HL-60/S4 treated with retinoic acid at 250 ng/mL for 4 days and 3 days (cell line): ENCODE measurements around the gene FOXF2.
"Not testable (repeated sequence)": the region's sequence is repeated elsewhere in the genome, so short reads cannot be mapped to it uniquely, and the experiment has no call there.

ENCODE experiments used
- in situ Hi-C: fragments of 300-500 bp; cut with MboI; formaldehyde crosslinking; loops from 2 replicates; pipeline ENCODE4 v1.7.0; 2022; ENCODE audit warnings: low sequenced_read_pairs

FOXF2 gene

GRCh38 chr6:1389369-1390132 is at the start of gene FOXF2:
FOXF2 (plus strand) TSS chr6:1389576; CDS start chr6:1389948, 372 bp downstream.
- in situ Hi-C loops = no loop called here

- in situ Hi-C loops = no loop called here
These were observed 43.3 kb upstream of the FOXF2 start for GRCh38 chr6:1346101-1346500.

DNA sequence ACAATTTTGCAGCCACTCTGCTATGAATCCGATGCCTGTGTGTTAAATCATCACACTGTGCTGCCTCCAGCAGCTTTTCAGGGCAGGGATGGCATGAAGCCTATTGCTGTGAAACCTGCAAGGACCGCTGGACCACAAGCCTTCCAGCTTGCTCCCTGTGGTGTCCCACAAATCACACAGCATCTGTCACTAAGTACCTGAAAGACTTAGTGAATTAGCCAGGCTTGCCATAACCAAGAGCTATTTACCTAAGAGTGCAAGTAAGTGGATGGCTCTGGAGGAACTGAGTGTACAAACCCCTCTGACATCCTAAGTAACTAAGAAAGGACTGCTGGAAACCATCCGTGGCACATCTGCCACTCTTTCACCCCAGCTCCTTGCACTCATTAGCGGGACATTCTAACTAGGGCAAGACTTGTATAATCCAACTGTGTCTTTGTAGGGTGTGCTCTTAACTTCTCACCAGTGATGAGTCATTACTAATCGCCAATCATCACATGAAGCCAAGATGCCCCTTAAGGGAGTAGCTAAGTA is 42.8 kb upstream of the FOXF2 start:
- in situ Hi-C loops = no loop called here

- in situ Hi-C loops = no loop called here
These were observed 42.2 kb upstream of the FOXF2 start for GRCh38 chr6:1347161-1347560.

GRCh38 chr6:1348675-1349074 is 40.7 kb upstream of the FOXF2 start:
- in situ Hi-C loops = no loop called here

DNA sequence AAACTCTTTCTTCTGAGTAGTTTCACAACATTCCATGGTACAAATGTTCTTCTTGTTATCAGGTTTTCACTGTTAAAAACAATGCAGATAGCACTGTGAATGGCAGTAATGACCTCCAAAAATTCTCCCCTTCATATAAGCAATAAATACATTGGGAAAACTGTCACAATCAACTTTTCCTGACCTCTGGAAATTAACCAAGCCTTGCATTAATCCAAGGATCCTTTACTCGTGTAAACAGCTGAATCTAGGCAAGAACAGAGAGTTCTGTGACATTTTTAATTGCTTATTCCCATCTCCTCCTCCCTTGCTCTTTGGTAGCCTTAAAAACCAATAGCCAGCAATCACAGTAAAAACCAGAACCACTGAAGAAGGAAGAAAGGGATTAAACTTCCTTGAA is 39.7 kb upstream of the FOXF2 start:
- in situ Hi-C loops = no loop called here

DNA sequence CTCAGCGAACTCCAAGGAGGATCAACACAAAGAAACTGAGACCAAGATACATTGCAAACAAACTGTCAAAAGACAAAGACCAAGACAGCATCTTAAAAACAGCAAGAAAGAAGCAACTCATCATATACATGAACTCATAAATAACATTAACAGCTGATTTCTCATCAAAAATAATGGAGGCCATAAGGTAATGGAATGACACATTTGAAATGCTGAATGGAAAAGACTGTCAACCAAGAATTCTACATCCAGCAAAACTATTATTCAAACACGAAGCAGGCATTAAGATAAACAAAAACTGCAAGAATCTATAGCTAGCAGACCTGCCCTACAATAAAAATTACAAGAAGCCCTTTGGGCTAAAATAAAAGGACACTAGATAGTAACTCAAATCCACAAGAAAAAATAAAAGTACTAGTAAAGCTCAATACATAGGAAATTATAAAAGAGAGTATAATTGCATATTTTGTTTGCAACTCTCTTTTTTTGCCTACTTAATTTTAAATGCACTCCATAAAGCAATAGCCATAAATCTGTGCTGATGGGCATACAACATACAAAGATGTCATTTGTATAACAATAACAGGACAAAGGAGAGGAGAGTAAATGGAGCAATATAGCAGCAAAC is 37.9 kb upstream of the FOXF2 start:
- in situ Hi-C loops = no loop called here

- in situ Hi-C loops = not testable (repeated sequence)
These were observed 34.3 kb upstream of the FOXF2 start for GRCh38 chr6:1355068-1355467.

- in situ Hi-C loops = not testable (repeated sequence)
These were observed 27.7 kb upstream of the FOXF2 start for GRCh38 chr6:1361717-1362116.

- in situ Hi-C loops = no loop called here
These were observed 26.7 kb upstream of the FOXF2 start for GRCh38 chr6:1362643-1363042.

GRCh38 chr6:1363298-1363697 is 26.1 kb upstream of the FOXF2 start:
- in situ Hi-C loops = no loop called here

DNA sequence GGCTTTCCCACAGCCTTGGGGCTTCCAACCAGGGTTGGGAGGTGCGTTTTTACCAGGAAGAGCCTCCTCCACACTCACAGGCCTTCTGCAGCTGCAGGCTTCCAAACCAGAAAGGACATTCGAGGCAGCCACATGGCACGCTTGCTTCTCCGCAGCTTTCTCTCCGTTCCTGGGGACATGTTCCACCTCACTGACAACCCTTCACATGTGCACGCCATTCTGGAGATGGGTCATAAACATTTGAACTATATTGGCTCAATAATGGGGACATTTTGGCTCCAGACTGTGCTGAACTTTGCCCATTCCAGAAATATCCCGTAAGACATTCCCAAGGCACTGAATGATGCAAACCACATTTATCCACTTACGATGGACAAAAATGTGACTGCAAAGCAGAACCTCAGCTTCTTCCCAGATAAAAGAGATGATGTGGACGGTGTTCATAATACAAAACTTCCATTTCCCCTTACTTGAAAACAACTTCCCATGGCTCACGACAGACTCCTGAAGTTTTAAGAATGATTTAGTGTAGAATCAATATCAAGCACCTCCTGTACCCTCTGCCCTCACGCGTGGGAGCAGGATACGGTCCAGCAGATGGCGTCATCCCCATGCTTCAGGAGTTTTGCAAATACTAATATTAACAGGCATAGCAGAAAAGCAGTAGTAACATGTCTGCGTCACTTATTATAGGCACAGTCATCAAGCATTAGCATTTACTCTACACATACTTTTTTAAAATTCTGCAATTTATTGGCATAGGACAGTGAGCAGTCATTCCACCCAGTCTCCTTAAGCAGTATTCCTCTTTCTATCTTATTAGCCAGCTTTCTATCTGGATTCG is 25.4 kb upstream of the FOXF2 start:
- in situ Hi-C loops = no loop called here

- in situ Hi-C loops = no loop called here
These were observed 24.6 kb upstream of the FOXF2 start for GRCh38 chr6:1364791-1365190.

GRCh38 chr6:1365686-1366085 is 23.7 kb upstream of the FOXF2 start:
- in situ Hi-C loops = no loop called here

- in situ Hi-C loops = no loop called here
These were observed 21.6 kb upstream of the FOXF2 start for GRCh38 chr6:1367771-1368170.

DNA sequence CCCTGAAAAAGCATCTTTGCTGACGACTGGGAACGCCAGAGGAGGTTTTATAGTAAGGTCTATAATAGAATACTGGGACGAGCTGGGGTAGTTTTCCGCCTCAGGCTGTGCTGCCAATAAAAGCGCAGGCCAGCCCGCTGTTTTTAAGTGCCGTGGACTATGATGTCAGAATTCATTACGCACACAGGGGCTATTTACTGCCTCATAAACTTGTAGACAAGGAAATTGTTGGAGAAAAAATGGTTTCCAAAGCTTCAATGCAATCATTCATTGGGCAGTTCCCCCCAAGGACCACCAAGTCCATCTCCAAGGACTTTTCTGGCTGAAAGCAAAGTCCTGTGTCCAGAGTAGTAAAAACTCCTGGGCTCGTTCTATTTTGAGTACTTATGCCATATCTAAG is 20.4 kb upstream of the FOXF2 start:
- in situ Hi-C loops = no loop called here

DNA sequence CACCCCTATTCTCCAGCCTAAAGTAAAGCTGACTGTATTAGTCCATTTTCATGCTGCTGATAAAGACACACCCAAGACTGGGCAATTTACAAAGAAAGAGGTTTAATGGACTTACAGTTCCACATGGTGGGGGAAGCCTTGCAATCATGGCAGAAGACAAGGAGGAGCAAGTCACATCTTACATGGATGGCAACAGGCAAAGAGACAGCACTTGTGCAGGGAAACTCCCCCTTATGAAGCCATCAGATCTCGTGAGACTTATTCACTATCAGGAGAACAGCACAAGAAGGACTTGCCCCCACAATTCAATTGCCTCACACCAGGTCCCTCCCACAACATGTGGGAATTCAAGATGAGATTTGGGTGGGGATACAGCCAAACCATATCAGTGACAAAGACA is 19.7 kb upstream of the FOXF2 start:
- in situ Hi-C loops = not testable (repeated sequence)

- in situ Hi-C loops = no loop called here
These were observed 17.4 kb upstream of the FOXF2 start for GRCh38 chr6:1371933-1372332.

DNA sequence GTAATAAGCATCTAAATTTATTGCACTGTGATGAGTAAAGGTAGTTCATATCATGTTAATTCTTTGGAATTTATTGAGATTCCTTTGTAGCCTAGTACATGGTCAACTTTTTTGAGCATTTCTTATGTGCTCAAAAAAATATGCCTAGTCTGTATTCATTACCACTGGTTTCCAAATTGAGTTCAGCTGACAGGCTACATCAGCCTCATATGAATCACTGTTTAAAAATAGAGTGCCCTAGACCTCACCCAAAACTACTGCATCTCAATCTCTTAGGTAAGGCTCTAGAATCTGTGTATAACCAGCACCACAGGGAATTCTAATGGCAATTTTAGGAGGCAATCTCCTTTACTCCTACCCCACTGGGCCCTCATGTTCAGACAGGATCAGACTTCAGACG is 16.7 kb upstream of the FOXF2 start:
- in situ Hi-C loops = no loop called here

- in situ Hi-C loops = no loop called here
These were observed 12.7 kb upstream of the FOXF2 start for GRCh38 chr6:1376653-1377052.

DNA sequence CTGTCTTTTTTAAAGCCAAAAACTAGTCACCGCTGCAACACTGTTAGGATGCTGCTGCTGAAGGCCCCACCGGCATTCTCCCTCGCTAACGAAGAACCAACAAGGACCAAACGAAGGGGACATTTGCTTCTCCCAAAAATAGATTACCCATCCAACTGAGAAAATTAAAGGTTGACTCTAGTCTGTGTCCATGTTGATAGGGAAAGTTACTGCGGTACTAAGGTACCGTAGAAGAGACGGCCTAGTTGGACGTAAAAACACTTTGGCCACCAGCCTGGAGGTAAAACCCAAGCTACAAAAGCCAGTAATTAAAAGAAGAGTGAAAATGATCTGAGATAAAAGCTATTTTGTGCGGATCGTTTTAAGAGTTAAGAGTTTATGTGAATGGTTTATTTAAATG is 11.8 kb upstream of the FOXF2 start:
- in situ Hi-C loops = no loop called here
